Psoas muscle (tissue), 8 donors: ENCODE measurements around the gene LTC4S. TPM values are rescaled to one million over a fixed set of nuclear protein-coding genes. Genes with fewer than 3 reads are reported as not detected.
A peak's percentile ranks its signal among the peaks of the same experiment; 100 is the strongest.

Source experiments
- ATAC-seq, 4 donors: fragments of 200-7000 bp; cut with Tn5 transposase; one replicate each; pipeline ENCODE4 v1.9.1; 2020; ENCODE audit warnings: moderate library complexity in 3 of 4, mild to moderate bottlenecking in 2 of 4
- DNase-seq, 2 donors: peaks; one replicate each; pipeline ENCODE4 v3.0.0-alpha.2; 2020
- H3K27ac ChIP-seq: fragments of 200-600 bp; one replicate; pipeline ENCODE4 v1.8.0; 2022
- H3K27me3 ChIP-seq, 3 donors: fragments of 200-600 bp in 1 of 3; one replicate each; pipeline versions ENCODE4 v1.6.1 to v1.8.0; 2013 to 2022; ENCODE audit warnings: low read length in 2 of 3, mild to moderate bottlenecking in 2 of 3, moderate library complexity in 1 of 3; ENCODE audit not compliant: insufficient read depth in 3 of 3
- H3K36me3 ChIP-seq, 2 donors: fragments of 200-600 bp in 1 of 2; one replicate each; pipeline versions ENCODE4 v1.6.1 to v1.8.0; 2013 to 2022; ENCODE audit warnings: low read depth in 1 of 2, mild to moderate bottlenecking in 1 of 2, moderate library complexity in 1 of 2; ENCODE audit not compliant: insufficient read depth in 1 of 2
- H3K4me1 ChIP-seq: fragments of 200-600 bp; one replicate; pipeline ENCODE4 v1.8.0; 2022
- H3K4me3 ChIP-seq: fragments of 200-600 bp; one replicate; pipeline ENCODE4 v1.8.0; 2022; ENCODE audit warnings: mild to moderate bottlenecking
- H3K9me3 ChIP-seq: fragments of 200-600 bp; one replicate; pipeline ENCODE4 v1.8.0; 2022
- CTCF ChIP-seq: fragments of 200-600 bp; IDR thresholded peaks from one replicate; pipeline ENCODE4 v1.8.0; 2022; ENCODE audit warnings: antibody characterized with exemption
- WGBS, 3 donors: extraction: QIAGEN DNeasy Blood & Tissue Kit; methylation state at CpG; one replicate each; pipeline versions ENCODE4 v1.1.6 to v1.1.7; 2013; 5-methylcytosine and 5-hydroxymethylcytosine counted together
- intact Hi-C, 2 donors: fragments of 100-400 bp; cut with DNase I; formaldehyde crosslinking; loops; one replicate each; pipeline versions ENCODE4 v1.11.0 to v1.14.2; 2022
- polyA plus RNA-seq, 3 donors: library from polyadenylated mRNA; stranded (reverse); fragments of 200-250 nt; gene quantifications; one replicate each; pipeline ENCODE4 v1.2.3, GENCODE V29; 2013
- total RNA-seq, 4 donors: library from RNA; stranded (reverse); fragmentation: NEBNext Ultra II Directional in 2 of 4; extraction: Animal tissue kit (Norgen Biotek cat#: 25700) in 2 of 4; gene quantifications; one replicate each; pipeline versions ENCODE4 v1.2.1 to v1.2.4, GENCODE V29; 2021 to 2023
- donor health status: healthy with polysubstance abuse.
- donor health status: DM: no; HTN: no; CAD: no; lungs with moderate emphysema.
- donor health status: Bipolar disorder and iron deficiency.
- donor health status: healthy.
- donor health status: DM: yes; HTN: yes; CAD: no.
- donor health status: DM: no; HTN: no; CAD: no.
- donor health status: DM: no; HTN: no; CAD: no.
- donor health status: DM: yes; HTN: yes; CAD: no.

Gene LTC4S
- total and polyA plus RNA-seq, 7 donors, result 1.5 to 6.7 (median 2.2) TPM

GRCh38 chr5:179803651-179804554 is 10.1 kb downstream of the LTC4S start:
- DNase-seq, result peak in 1 of 2 donors; percentile 53
- Histone ChIP-seq H3K4me1 (peaks cover 41% of the 10 kb centered on the region), H3K36me3 (peaks cover 0 to 25% of the 10 kb centered on the region in 2 donors), H3K27ac (peak overlapping the region; percentile 96), H3K4me3 (no peak overlapping the region), H3K27me3 (no peaks in the 10 kb centered on the region), H3K9me3 (no peaks in the 10 kb centered on the region)
- 73 to 79% (median 77%) methylated on average over 17 to 18 of the region's 18 CpGs for WGBS, 3 donors
- no peak for ATAC-seq
- TF ChIP-seq CTCF, result no peak
- intact Hi-C loops, result loop anchor here (2.0 to 10.0 kb wide), 5 partner anchors 53 to 291 kb away; partner anchors contain the start of genes MRNIP (in 2 of the 2) and TBC1D9B (in 2 of the 2)

- H3K4me3 ChIP-seq, result no peak overlapping the region
Observed at GRCh38 chr5:179804555-179804947, 10.8 kb downstream of the LTC4S start.

GRCh38 chr5:179805070-179805528 is 11.3 kb downstream of the LTC4S start:
- 37 to 70% (median 39%) methylated on average over 9 of the region's 9 CpGs for WGBS, 3 donors
- Histone ChIP-seq H3K27ac (peak overlapping the region; percentile 96), H3K27me3 (no peaks in the 10 kb centered on the region), H3K4me3 (peak overlapping the region; percentile 97), H3K9me3 (no peaks in the 10 kb centered on the region), H3K4me1 (peaks cover 41% of the 10 kb centered on the region), H3K36me3 (peaks cover 0 to 13% of the 10 kb centered on the region in 2 donors)
- no peak for TF ChIP-seq CTCF
- ATAC-seq (peak in 3 of 4 donors; percentile 2 to 6 (median 3)), DNase-seq (no peak)
- intact Hi-C loops, result loop anchor here in 1 of 2 donors (10.0 kb wide), 2 partner anchors 100 to 290 kb away; partner anchors contain the start of gene TBC1D9B

More at GRCh38 chr5:179804555-179804947, 10.8 kb downstream of the LTC4S start:
- H3K27ac ChIP-seq, result peak overlapping the region; percentile 96
- H3K36me3 ChIP-seq, result peaks cover 0 to 18% of the 10 kb centered on the region in 2 donors
- ATAC-seq (no peak), DNase-seq (no peak)
- TF ChIP-seq CTCF, result no peak
- no peaks in the 10 kb centered on the region for H3K9me3 ChIP-seq
- H3K4me1 ChIP-seq, result peaks cover 41% of the 10 kb centered on the region
- H3K27me3 ChIP-seq, result no peaks in the 10 kb centered on the region
- intact Hi-C loops, result loop anchor here (5.0 to 10.0 kb wide), 4 partner anchors 53 to 290 kb away; partner anchors contain the start of genes TBC1D9B (in 2 of the 2) and MRNIP (in 1 of the 2)
- WGBS, 3 donors, result 81 to 91% (median 82%) methylated on average over 8 of the region's 8 CpGs

GRCh38 chr5:179805529-179806249 is 11.9 kb downstream of the LTC4S start:
- Histone ChIP-seq H3K36me3 (peaks cover 0 to 7% of the 10 kb centered on the region in 2 donors), H3K4me3 (peak overlapping the region; percentile 97), H3K9me3 (no peaks in the 10 kb centered on the region), H3K4me1 (peaks cover 41% of the 10 kb centered on the region), H3K27me3 (no peaks in the 10 kb centered on the region), H3K27ac (peak overlapping the region; percentile 96)
- WGBS, 3 donors, result 4 to 14% (median 5%) methylated on average over 31 to 65 of the region's 65 CpGs
- no peak for TF ChIP-seq CTCF
- DNase-seq (peak; percentile 54 to 78), ATAC-seq (peak; percentile 27 to 40 (median 34))
- intact Hi-C loops, result loop anchor here in 1 of 2 donors (10.0 kb wide), 2 partner anchors 99 to 289 kb away; partner anchors contain the start of gene TBC1D9B
